Measurements from ENCODE around the gene HES4.
"Not testable (repeated sequence)": the region's sequence is repeated elsewhere in the genome, so short reads cannot be mapped to it uniquely, and the experiment has no call there.

The HES4 gene

GRCh38 chr1:1033009-1033587 lies 33.2 kb upstream of the HES4 start:
- no peak for TF ChIP-seq ZFX (IDR thresholded peaks at IDR 0.05)
- TF ChIP-seq, protein P1, sequence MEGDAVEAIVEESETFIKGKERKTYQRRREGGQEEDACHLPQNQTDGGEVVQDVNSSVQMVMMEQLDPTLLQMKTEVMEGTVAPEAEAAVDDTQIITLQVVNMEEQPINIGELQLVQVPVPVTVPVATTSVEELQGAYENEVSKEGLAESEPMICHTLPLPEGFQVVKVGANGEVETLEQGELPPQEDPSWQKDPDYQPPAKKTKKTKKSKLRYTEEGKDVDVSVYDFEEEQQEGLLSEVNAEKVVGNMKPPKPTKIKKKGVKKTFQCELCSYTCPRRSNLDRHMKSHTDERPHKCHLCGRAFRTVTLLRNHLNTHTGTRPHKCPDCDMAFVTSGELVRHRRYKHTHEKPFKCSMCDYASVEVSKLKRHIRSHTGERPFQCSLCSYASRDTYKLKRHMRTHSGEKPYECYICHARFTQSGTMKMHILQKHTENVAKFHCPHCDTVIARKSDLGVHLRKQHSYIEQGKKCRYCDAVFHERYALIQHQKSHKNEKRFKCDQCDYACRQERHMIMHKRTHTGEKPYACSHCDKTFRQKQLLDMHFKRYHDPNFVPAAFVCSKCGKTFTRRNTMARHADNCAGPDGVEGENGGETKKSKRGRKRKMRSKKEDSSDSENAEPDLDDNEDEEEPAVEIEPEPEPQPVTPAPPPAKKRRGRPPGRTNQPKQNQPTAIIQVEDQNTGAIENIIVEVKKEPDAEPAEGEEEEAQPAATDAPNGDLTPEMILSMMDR (conservative IDR thresholded peaks at IDR 0.05), result no peak; the same call in 1 of the 2 replicates
- no peak overlapping the region for H3K27ac ChIP-seq

- no peak overlapping the region for H3K27ac ChIP-seq
- no peak for TF ChIP-seq ZFX (IDR thresholded peaks at IDR 0.05)
- TF ChIP-seq, protein P1 (conservative IDR thresholded peaks at IDR 0.05), result no peak
These were observed 32.5 kb upstream of the HES4 start for GRCh38 chr1:1032424-1032823.

- no peak overlapping the region for H3K27ac ChIP-seq
- TF ChIP-seq, protein P1 (conservative IDR thresholded peaks at IDR 0.05), result no peak
- TF ChIP-seq ZFX (IDR thresholded peaks at IDR 0.05), result no peak
These were observed 31.9 kb upstream of the HES4 start for GRCh38 chr1:1031659-1032235.

- H3K27ac ChIP-seq, result not testable (repeated sequence)
These were observed 31.2 kb upstream of the HES4 start for GRCh38 chr1:1030867-1031658.

GRCh38 chr1:1027791-1028190 lies 27.9 kb upstream of the HES4 start:
- no peak overlapping the region for H3K27ac ChIP-seq
- TF ChIP-seq, protein P1 (conservative IDR thresholded peaks at IDR 0.05), result no peak
- TF ChIP-seq ZFX (IDR thresholded peaks at IDR 0.05), result no peak

- TF ChIP-seq, protein P1 (conservative IDR thresholded peaks at IDR 0.05), result no peak
- TF ChIP-seq ZFX (IDR thresholded peaks at IDR 0.05), result no peak
- H3K27ac ChIP-seq, result no peak overlapping the region
These were observed 26.9 kb upstream of the HES4 start for GRCh38 chr1:1026599-1027413.

DNA sequence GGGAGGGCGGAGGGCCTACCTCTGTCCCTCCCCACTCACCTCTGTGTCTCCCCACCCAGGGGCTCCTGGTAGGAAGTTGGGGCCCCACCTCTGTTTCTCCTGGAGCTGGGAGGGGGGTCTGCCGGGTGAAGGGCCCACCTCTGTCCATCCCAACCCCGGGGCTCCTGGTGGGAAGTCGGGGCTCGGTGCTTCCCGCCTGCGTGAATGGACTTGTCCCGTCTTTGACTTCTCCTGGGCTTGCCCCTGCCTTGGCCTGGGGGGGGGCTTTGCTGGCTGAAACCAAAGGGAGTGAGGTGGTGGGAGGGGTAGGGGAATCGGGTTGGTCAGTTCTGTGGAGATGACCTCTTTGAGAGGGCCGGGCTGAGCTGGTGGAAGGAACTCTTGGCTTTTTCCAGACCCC lies 25.8 kb upstream of the HES4 start:
- TF ChIP-seq, protein P1 (conservative IDR thresholded peaks at IDR 0.05), result no peak
- no peak for TF ChIP-seq ZFX (IDR thresholded peaks at IDR 0.05)
- no peak overlapping the region for H3K27ac ChIP-seq
